NCI-H146 treated with DMSO at 0.1 percent for 48 hours (cell line): ENCODE results near the gene LY6G5B.

ENCODE experiments used
- DNase-seq: peaks from one replicate; lab custom pipeline; 2025; ENCODE audit not compliant: unreplicated experiment; lab: John Stamatoyannopoulos, UW

LY6G5B gene

DNA sequence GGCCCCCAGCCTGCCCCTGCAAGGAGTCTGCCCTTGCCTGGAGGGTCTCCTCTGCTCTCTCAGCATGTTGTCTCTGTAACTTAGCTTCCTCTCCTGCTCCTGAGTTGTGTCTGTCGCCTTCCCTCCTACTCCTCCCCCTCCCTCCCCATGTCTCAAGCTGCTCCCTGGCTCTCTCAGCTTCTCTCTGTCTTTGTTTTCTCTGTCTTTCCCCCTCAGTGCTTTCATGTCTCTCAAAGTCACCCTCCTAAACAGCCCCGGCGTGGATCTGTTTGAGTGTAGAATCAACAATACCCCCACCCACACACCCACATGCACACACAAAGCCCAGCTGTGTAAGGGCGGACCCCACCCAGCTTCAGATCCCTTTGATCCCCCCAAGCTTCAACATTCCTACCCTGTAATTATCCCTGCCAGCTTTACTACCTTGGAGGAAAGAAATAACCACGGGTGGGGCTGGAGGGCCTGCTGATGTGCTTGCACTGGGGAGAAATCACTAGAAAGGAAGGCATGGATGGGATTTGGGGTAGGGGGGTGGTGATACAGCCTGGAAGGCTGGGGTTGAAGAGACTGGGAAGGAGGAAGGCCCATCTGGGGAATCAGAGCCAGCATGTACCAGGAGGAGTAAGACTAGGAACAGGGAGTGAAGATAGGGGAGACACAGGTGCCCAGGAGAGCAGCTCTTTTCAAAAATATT is 44.4 kb downstream of the LY6G5B start:
- no peak for DNase-seq

- no peak for DNase-seq
These were observed 45.5 kb downstream of the LY6G5B start, which contains the start of gene LY6G6D for GRCh38 chr6:31715022-31715958. LY6G6D (plus strand) TSS chr6:31715348; CDS start chr6:31715356, 8 bp downstream.

DNA sequence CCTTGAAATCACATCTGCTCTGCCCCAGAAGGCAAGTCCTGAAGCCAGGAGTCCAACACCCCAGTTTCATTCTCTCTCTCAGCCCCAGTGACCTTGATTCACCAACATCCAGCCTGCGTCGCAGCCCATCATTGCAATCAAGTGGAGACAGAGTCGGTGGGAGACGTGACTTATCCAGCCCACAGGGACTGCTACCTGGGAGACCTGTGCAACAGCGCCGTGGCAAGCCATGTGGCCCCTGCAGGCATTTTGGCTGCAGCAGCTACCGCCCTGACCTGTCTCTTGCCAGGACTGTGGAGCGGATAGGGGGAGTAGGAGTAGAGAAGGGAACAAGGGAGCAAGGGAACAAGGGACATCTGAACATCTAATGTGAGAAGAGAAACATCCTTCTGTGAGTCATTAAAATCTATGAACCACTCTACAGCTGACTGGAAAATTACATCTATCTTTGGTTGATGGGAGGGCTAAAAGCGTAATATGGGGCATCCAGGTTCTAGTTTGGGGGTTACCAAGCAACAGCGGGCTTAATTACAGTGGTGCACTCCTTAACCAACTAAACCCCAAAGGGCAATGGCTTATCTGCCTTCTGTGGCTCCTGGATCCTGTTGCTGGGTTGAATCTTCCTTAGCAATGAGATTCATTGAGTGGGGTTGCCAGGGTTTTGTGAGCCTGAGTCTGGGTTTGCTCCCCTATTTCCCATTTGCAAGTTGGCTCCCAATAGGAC is 47.9 kb downstream of the LY6G5B start:
- DNase-seq = no peak

- DNase-seq = no peak
These were observed 48.5 kb downstream of the LY6G5B start for GRCh38 chr6:31718265-31718664.

DNA sequence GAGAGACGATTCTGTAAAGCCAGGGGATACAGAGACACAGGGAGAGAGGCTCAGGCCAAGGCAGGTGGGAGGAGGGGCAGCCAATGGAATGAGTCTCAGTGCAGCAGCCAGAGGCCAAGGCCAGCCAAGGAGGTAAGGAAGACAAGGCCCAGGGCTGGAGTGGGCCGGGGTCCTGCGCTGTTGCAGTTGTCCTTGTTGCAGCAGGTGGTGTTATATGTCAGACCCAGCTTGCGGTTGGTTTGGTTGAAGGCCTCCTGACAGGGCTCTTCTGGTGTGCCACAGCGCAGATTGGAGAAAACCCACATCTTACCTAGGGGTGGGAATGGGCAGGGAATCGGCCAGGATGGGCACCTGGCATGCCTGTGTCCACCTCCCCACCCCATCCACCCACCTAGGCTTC is 49.2 kb downstream of the LY6G5B start:
- DNase-seq = no peak

- no peak for DNase-seq
These were observed 50.5 kb downstream of the LY6G5B start for GRCh38 chr6:31720196-31720770.

DNA sequence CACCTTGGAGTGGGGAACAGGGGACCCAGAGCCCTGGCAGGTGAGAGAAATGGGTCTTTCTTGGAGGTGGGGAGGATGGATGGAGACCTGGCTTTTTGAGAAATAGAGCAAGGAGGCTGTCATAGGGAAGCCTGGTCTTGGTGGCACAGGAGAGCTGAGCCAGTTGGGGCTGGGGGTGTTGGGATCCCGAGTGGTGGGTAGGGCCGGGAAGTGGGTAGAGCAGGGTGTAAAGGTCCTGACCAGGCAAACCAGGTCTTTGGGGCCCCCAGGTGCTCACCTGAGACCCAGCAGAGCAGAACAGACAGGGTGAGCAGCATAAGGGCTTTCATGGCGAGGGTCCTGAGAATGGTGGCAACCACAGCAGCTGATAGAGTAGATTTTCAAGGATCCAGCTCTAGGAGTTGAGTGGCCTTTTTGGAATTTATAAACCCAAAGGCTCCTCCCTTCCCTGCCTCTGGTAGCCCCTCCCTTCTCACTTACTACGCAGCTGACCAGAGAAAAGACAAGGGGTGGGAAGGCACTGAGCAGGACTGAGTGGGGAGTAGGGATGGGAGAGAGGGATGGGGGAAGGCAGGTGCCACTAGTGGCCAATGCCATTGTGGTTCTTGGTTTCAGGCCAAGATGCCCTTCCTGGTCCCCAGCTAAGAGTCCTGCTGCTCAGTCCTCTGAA is 51.7 kb downstream of the LY6G5B start, which contains the start of gene LY6G6C:
LY6G6C (minus strand) TSS at position 396 of the 670 bp plus-strand sequence; CDS start at position 329, 67 bp downstream.
- no peak for DNase-seq

- DNase-seq = no peak
These were observed 52.4 kb downstream of the LY6G5B start for GRCh38 chr6:31722173-31722572.
